Hepatic stellate cell (primary cell): Measurements from ENCODE around the gene CTRL.

Experiments used
- DNase-seq: peaks from one replicate; pipeline ENCODE4 v3.0.0; 2011; ENCODE audit warnings: low spot score

The CTRL gene

GRCh38 chr16:67963292-67963661, 31.6 kb upstream of the CTRL start:
- DNase-seq, result no peak

GRCh38 chr16:67962135-67962534, 30.5 kb upstream of the CTRL start:
- no peak for DNase-seq

GRCh38 chr16:67961551-67961957, 29.9 kb upstream of the CTRL start:
- DNase-seq, result no peak

GRCh38 chr16:67959536-67960329, 28.1 kb upstream of the CTRL start:
- peak; percentile 97 for DNase-seq

- DNase-seq, result no peak
Measured at GRCh38 chr16:67957622-67958021, 26.0 kb upstream of the CTRL start.

GRCh38 chr16:67954421-67955196, 22.9 kb upstream of the CTRL start:
- no peak for DNase-seq

GRCh38 chr16:67953641-67954375, 22.1 kb upstream of the CTRL start:
- DNase-seq, result no peak

- DNase-seq, result no peak
Measured at GRCh38 chr16:67951485-67951884, 19.8 kb upstream of the CTRL start.

- no peak for DNase-seq
Measured at GRCh38 chr16:67950335-67950843, 18.7 kb upstream of the CTRL start.

GRCh38 chr16:67949645-67950044, 18.0 kb upstream of the CTRL start:
- no peak for DNase-seq

- DNase-seq, result no peak
Measured at GRCh38 chr16:67948015-67948414, 16.4 kb upstream of the CTRL start.

- no peak for DNase-seq
Measured at GRCh38 chr16:67946966-67947558, 15.4 kb upstream of the CTRL start.

- no peak for DNase-seq
Measured at GRCh38 chr16:67946128-67946569, 14.5 kb upstream of the CTRL start.

GRCh38 chr16:67945392-67945933, 13.8 kb upstream of the CTRL start:
- no peak for DNase-seq

GRCh38 chr16:67944690-67945391, 13.2 kb upstream of the CTRL start:
- DNase-seq, result no peak

GRCh38 chr16:67943619-67944504, 12.2 kb upstream of the CTRL start, which contains the start of gene LCAT:
LCAT (minus strand) TSS chr16:67944120; CDS start chr16:67944101, 19 bp downstream.
- DNase-seq, result no peak

- no peak for DNase-seq
Measured at GRCh38 chr16:67943256-67943618, 11.6 kb upstream of the CTRL start.

- DNase-seq, result no peak
Measured at GRCh38 chr16:67942510-67943255, 11.0 kb upstream of the CTRL start.

GRCh38 chr16:67942200-67942509, 10.5 kb upstream of the CTRL start:
- DNase-seq, result peak; percentile 66
